GM12873 (cell line): ENCODE measurements around the gene SLC12A7.

Experiments
- CTCF ChIP-seq: IDR thresholded peaks from 2 replicates; pipeline ENCODE4 v1.5.1; 2012; ENCODE audit warnings: low read depth, mild to moderate bottlenecking, moderate library complexity, low read length, control low read depth; ENCODE audit not compliant: insufficient read depth; ENCODE audit errors: missing control alignments

SLC12A7 gene

GRCh38 chr5:1052641-1053390 lies 59.0 kb downstream of the SLC12A7 start:
- TF ChIP-seq CTCF, result no peak

GRCh38 chr5:1052076-1052475 lies 59.8 kb downstream of the SLC12A7 start:
- no peak for TF ChIP-seq CTCF

DNA sequence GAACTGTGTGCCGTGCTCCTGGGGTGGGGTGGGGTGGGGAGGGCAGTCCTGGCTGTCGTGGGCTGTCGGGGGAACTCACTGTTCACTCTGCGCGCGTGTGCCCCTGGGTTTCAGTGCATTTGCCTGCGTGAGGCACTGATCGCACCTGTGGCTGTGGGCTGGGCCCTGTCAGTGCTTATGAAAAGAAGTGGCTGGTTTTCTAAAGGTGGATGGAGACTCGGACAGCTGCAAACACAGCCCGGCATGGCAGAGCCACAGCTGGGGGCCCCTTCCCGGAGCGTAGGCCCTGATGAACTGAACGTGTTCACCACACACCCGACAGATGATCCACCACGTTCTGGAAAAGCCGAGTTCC lies 60.5 kb downstream of the SLC12A7 start:
- TF ChIP-seq CTCF, result no peak

GRCh38 chr5:1050423-1051365 lies 61.2 kb downstream of the SLC12A7 start:
- no peak for TF ChIP-seq CTCF

DNA sequence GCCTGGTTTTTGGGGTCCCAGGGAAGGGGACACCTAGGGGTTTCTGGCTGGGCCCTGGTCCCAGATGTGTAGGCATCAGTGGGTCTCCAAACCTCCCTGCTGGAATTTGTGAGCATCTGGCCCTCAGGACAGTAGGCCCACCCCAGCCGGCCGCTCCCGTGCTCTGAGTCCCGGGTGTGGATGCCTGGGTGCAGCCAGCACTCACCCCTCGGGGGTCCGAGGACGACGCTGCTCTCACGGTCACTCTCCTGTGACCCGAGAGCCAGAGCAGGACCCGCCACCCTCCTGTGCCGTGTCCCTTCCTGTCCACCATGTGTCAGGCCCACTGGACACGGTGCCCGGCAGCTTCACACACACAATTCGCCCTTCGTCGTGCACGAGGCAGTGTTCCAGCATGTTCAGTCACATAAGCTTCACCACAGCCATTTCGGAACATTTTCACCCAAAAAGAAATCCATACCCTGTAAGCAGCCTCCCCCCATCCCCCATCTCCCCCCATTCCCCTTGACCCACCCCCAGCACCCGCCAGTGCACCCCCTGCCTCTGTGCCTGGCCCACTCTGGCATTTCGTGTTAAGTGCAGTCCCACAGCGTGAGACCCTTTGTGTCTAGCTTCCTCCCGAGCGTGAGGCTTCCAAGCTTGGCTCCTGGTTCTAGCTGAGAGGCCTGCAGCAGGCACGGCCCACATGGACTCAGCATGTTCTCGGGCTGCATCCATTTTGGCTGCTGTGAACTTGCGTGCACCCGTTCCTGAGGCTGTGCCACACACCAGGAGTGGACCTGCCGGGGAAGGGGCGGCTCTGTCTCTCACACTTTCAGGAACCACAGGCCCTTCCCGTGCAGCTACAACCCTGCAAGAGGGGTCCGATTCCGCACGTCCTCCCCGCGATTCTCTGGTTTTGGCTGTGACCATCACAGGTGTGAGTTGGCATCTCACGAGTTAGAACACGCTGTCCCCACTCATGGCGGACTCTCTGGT lies 62.7 kb downstream of the SLC12A7 start:
- no peak for TF ChIP-seq CTCF

- no peak for TF ChIP-seq CTCF
These were observed 63.6 kb downstream of the SLC12A7 start for GRCh38 chr5:1048162-1048721.
